ENCODE results near the gene SUOX.
"Not testable (repeated sequence)": the region's sequence is repeated elsewhere in the genome, so short reads cannot be mapped to it uniquely, and the experiment has no call there.

SUOX gene

DNA sequence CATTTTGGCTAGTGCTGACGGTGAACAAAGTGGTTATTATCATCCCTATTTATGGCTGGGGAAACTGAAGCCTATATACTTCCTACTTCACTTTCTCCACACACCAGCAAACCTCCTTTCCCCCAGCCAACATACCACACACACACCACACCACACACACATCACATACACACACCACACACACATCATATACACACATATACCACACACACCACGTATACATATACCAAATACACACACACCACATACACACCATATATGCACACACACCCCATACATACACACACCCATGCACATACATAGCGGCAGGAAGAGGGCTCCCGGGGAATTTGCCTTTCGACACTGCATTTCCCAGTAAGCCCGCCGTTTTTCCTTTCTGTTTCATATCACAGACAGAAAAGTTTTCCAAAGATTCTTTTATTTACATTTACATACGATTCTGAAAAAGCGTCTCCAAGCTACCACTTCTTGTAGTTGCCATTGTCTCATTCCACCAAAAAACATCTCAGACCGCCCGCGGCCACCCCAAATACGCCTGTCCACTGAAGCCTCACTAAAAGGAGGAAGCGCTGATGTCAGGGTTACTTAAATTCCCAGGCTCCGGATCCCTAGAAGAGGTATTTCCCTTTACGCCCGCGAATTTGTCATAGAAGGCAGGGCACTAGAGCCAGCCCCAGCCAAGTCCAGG, 24.0 kb upstream of the SUOX start:
- Histone ChIP-seq H3K4me3 (ENCODE audit: low read length) (peak overlapping the region; percentile 62), H3K36me3 (ENCODE audit: insufficient read depth, low read length) (peaks cover 45% of the 10 kb centered on the region), H3K27me3 (ENCODE audit: insufficient read depth, low read length) (no peaks in the 10 kb centered on the region), H2AFZ (ENCODE audit: low read depth, low read length) (peak overlapping the region; percentile 22), H3K4me1 (ENCODE audit: insufficient read depth, low read length) (peaks cover 26% of the 10 kb centered on the region), H3K9me3 (ENCODE audit: low read length) (no peaks in the 10 kb centered on the region)

DNA sequence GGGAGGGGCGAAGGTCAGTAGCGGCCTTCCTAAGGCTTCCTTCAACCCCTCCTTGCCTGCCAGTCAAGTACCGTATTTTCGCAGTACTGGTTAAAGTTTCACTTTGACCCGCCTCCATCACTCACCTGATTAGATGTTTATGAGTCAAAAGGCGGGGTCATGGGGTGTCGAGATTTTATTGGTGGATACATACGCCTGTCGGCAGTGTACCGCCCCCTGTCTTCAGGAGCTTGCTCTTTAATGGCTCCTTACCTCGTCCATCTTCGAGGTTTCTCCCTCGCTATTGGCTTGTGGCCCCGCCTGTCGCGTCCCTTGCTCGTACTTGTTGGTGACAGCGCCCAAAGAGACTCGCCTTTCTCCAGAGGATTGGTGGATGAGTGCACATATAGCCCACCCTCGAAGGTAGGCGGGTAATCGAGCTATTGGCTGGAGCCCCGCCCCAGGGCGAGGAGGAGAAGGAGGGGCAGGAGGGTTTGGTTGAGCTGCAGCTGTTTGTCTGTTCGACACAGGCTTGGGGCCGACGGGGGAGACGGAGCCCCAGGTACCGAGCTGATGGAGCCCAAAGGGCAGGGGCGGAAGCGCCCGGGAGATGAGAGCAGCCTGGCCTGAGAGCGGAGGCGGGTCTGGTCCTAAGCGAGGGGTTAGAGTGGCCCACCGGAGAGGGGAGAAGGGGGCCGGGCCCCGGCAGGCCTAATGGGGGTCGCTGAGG, 23.3 kb upstream of the SUOX start, which contains the start of gene RAB5B:
Gene RAB5B, plus strand, starts transcription at position 480 of the 709 bp plus-strand sequence. CDS start 12,883 bp downstream, outside the sequence.
- Histone ChIP-seq H3K9me3 (ENCODE audit: low read length) (no peaks in the 10 kb centered on the region), H3K27me3 (ENCODE audit: insufficient read depth, low read length) (no peaks in the 10 kb centered on the region), H2AFZ (ENCODE audit: low read depth, low read length) (peak within 1 kb of the TSS; percentile 22), H3K4me1 (ENCODE audit: insufficient read depth, low read length) (peaks cover 23% of the 10 kb centered on the region), H3K4me3 (ENCODE audit: low read length) (peak within 1 kb of the TSS; percentile 81), H3K36me3 (ENCODE audit: insufficient read depth, low read length) (peaks cover 38% of the 10 kb centered on the region)

DNA sequence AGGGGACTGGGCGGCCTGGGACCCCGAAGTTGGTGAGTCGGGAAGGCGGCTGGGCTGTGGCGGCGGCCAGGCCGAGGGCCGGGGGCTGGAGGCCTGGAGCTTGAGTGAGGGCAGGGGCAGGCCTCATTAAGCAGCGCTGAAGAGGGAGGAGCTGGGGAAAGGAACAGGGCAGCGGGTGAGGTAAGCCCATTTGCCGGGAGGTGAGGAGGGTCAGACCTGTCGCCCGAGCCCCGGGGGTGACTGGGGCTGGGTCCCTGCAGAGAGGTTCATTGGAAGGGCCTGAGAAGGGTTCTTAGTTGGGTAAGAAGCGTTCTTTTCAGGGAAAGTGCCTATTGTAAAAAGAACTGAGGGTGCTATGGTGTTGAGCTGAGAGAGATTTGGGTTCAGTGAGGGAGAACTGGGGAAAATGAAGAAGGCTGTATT, 22.8 kb upstream of the SUOX start:
- no peak overlapping the region for H2AFZ ChIP-seq (ENCODE audit: low read depth, low read length)
- H3K27me3 ChIP-seq (ENCODE audit: insufficient read depth, low read length) = no peaks in the 10 kb centered on the region
- H3K9me3 ChIP-seq (ENCODE audit: low read length) = no peaks in the 10 kb centered on the region
- peaks cover 37% of the 10 kb centered on the region for H3K36me3 ChIP-seq (ENCODE audit: insufficient read depth, low read length)
- H3K4me1 ChIP-seq (ENCODE audit: insufficient read depth, low read length) = peaks cover 21% of the 10 kb centered on the region
- peak overlapping the region; percentile 81 for H3K4me3 ChIP-seq (ENCODE audit: low read length)

DNA sequence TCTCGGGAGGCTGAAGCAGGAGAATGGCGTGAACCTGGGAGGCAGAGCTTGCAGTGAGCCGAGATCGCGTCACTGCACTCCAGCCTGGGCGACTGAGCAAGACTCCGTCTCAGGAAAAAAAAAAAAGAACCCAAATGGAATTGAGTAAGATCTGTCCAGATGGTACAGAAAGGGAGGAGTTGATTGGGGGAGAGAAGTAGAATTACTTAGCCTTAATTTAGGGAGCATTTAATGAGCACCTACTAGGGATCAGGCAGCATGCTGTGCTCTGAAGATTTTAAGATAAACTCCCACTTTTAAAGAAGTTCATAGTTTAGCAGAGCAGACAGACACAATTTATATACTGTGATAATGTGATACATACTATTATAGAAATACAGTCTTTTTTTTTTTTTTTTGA, 18.7 kb upstream of the SUOX start:
- no peak overlapping the region for H2AFZ ChIP-seq (ENCODE audit: low read depth, low read length)
- H3K27me3 ChIP-seq (ENCODE audit: insufficient read depth, low read length) = no peaks in the 10 kb centered on the region
- H3K9me3 ChIP-seq (ENCODE audit: low read length) = no peaks in the 10 kb centered on the region
- no peak overlapping the region for H3K4me3 ChIP-seq (ENCODE audit: low read length)
- H3K36me3 ChIP-seq (ENCODE audit: insufficient read depth, low read length) = peaks cover 43% of the 10 kb centered on the region
- H3K4me1 ChIP-seq (ENCODE audit: insufficient read depth, low read length) = peaks cover 9% of the 10 kb centered on the region

DNA sequence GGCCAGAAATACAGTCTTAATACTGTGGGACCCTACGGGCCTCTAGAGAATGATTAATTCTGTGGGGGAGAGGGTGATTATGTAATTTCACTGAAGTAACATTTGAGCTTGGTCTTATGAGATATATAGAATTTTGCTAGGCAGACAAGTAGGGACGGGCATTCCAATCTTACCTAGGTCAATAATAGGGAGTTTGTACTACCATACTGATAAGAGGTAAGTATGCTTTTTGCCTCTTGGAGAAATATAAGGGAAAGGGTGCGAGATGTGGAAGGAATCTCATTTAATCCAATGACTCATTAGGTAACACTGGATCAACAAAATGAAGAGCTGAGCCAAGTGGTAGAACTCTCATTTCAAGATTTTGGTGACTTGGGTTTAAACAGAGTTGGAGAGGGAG, 18.0 kb upstream of the SUOX start:
- H3K27me3 ChIP-seq (ENCODE audit: insufficient read depth, low read length) = no peaks in the 10 kb centered on the region
- H3K36me3 ChIP-seq (ENCODE audit: insufficient read depth, low read length) = peaks cover 44% of the 10 kb centered on the region
- peaks cover 9% of the 10 kb centered on the region for H3K4me1 ChIP-seq (ENCODE audit: insufficient read depth, low read length)
- H3K4me3 ChIP-seq (ENCODE audit: low read length) = no peak overlapping the region
- no peaks in the 10 kb centered on the region for H3K9me3 ChIP-seq (ENCODE audit: low read length)
- no peak overlapping the region for H2AFZ ChIP-seq (ENCODE audit: low read depth, low read length)

DNA sequence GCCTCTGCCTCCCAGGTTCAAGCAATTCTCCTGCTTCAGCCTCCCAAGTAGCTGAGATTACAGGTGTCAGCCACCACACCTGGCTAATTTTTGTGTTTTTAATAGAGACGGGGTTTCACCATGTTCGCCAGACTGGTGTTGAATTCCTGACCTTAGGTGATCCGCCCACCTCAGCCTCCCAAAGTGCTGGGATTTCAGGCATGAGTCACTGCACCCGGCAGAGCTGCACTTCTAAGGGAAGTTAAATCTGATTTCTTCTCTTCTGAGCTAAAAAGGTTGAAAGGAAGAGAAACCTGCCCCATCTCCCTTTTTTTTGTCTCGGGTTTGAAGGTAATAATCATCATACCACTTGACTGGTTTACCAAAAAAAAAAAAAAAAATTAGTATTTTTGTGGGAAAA, 15.2 kb upstream of the SUOX start:
- peaks cover 58% of the 10 kb centered on the region for H3K36me3 ChIP-seq (ENCODE audit: insufficient read depth, low read length)
- not testable (repeated sequence) for H3K4me3 ChIP-seq (ENCODE audit: low read length); H3K4me1 ChIP-seq (ENCODE audit: insufficient read depth, low read length); H3K27me3 ChIP-seq (ENCODE audit: insufficient read depth, low read length); H3K9me3 ChIP-seq (ENCODE audit: low read length); H2AFZ ChIP-seq (ENCODE audit: low read depth, low read length)

DNA sequence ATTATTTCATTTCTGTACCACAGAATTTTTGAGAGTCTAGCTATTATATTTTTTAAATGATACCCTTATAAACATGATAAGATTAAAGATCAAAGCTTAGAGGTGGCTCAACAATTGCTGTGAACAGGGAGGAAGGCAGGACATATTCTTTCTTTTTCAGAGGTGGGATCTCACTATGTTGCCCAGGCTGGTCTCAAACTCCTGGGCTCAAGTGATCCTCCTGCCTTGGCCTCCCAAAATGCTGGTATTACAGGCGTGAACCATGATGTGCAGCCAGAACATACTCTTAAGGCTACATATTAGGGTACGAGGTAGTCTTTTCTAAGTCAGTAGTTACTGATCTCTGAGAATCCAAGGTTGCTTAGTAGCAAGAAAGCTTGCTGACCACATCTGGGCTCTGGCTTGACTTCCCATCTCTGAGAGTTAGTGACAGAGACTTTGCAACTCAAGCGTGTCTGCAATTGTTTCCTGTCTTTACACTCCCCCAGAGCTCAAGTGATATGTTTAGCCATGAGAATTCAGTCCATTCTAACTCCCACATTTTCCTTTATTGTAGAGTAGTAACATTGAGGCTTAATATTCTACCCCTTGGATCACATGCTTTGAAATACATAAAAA, 14.6 kb upstream of the SUOX start:
- H3K9me3 ChIP-seq (ENCODE audit: low read length) = no peaks in the 10 kb centered on the region
- H3K4me3 ChIP-seq (ENCODE audit: low read length) = no peak overlapping the region
- no peaks in the 10 kb centered on the region for H3K27me3 ChIP-seq (ENCODE audit: insufficient read depth, low read length)
- peaks cover 60% of the 10 kb centered on the region for H3K36me3 ChIP-seq (ENCODE audit: insufficient read depth, low read length)
- H2AFZ ChIP-seq (ENCODE audit: low read depth, low read length) = no peak overlapping the region
- no peaks in the 10 kb centered on the region for H3K4me1 ChIP-seq (ENCODE audit: insufficient read depth, low read length)

DNA sequence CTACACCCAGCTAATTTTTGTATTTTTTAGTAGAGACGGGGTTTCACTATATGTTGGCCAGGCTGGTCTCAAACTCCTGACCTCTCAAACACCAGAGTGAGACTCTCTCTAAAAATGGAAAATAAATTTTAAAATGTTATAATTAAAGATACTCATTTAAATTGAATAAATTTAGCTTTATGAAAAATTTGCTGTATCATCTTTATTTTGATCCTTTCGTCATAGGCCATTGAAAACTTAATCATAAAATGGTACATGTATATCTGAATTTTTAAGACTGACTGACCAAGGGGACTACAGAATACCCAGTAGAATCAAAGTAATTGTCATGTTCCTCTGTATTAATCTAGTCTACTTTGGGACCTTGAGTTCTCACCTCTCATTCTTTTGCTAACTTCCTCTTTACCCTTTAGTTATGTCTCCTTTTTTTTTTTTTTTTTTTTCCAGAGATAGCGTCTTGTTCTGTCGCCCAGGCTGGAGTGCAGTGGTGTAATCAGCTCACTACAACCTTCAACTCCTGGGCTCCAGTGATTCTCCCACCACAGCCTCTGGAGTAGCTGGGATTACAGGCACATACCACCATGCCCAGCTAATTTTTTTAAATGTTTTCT, 13.7 kb upstream of the SUOX start:
- Histone ChIP-seq H3K27me3 (ENCODE audit: insufficient read depth, low read length) (no peaks in the 10 kb centered on the region), H2AFZ (ENCODE audit: low read depth, low read length) (no peak overlapping the region), H3K4me1 (ENCODE audit: insufficient read depth, low read length) (no peaks in the 10 kb centered on the region), H3K36me3 (ENCODE audit: insufficient read depth, low read length) (peaks cover 60% of the 10 kb centered on the region), H3K4me3 (ENCODE audit: low read length) (no peak overlapping the region), H3K9me3 (ENCODE audit: low read length) (no peaks in the 10 kb centered on the region)

DNA sequence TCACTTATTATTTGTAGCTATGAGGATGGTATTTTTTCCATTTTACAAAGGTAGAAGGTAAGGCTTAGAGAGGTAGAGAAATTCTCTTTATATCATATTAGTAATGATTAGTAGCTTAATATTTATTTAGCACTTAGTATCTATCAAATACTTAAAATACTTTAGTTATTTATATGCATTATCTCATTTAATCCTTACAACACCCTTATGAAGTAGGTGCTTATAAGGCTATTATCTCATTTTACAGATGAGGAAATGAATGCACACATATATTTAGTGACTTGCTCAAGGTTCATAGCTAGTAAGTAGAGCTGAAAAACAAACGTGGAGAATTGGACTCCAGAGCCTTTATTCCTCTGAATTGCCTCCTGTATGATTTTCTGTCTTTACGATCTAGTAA, 12.2 kb upstream of the SUOX start:
- H3K4me1 ChIP-seq (ENCODE audit: insufficient read depth, low read length) = no peaks in the 10 kb centered on the region
- H3K27me3 ChIP-seq (ENCODE audit: insufficient read depth, low read length) = no peaks in the 10 kb centered on the region
- H2AFZ ChIP-seq (ENCODE audit: low read depth, low read length) = no peak overlapping the region
- peaks cover 66% of the 10 kb centered on the region for H3K36me3 ChIP-seq (ENCODE audit: insufficient read depth, low read length)
- H3K9me3 ChIP-seq (ENCODE audit: low read length) = no peaks in the 10 kb centered on the region
- no peak overlapping the region for H3K4me3 ChIP-seq (ENCODE audit: low read length)

DNA sequence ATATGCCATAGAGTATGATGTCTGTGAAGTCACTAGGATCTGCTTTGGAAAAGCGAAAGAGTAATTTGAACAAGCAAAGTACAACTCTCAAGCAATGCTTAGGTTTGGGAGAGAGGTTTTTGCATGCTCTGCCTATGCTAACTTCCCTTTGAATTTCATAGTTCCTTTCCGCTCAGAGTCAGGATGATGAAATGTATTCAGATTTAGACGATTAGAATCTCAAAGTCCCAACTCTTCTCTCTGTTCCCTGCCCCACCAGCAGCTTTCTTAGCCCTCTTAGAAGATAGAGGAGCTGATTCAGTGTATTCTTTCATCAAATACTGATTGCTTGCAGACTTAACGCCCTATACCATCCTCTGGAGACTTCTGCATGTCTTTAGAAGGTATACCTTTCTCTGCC, 11.7 kb upstream of the SUOX start:
- H3K4me3 ChIP-seq (ENCODE audit: low read length) = no peak overlapping the region
- no peaks in the 10 kb centered on the region for H3K27me3 ChIP-seq (ENCODE audit: insufficient read depth, low read length)
- H3K4me1 ChIP-seq (ENCODE audit: insufficient read depth, low read length) = no peaks in the 10 kb centered on the region
- H2AFZ ChIP-seq (ENCODE audit: low read depth, low read length) = no peak overlapping the region
- H3K36me3 ChIP-seq (ENCODE audit: insufficient read depth, low read length) = peaks cover 65% of the 10 kb centered on the region
- H3K9me3 ChIP-seq (ENCODE audit: low read length) = no peaks in the 10 kb centered on the region

DNA sequence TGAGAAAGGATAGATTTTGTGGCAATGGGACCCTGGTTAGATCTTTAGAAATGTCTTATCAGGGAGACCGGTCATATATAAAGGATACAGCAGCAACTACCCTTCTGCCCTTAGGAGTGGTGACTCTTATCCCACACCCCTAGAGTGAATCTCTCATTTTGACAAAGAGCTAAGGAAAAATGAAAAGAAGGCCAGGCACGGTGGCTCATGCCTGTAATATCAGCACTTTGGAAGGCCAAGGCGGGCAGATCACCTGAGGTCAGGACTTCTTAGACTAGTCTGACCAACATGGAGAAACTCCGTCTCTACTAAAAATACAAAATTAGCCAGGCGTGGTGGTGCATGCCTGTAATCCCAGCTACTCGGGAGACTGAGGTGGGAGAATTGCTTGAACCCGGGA, 11.1 kb upstream of the SUOX start:
- H3K36me3 ChIP-seq (ENCODE audit: insufficient read depth, low read length) = peaks cover 67% of the 10 kb centered on the region
- H3K4me3 ChIP-seq (ENCODE audit: low read length) = not testable (repeated sequence)

DNA sequence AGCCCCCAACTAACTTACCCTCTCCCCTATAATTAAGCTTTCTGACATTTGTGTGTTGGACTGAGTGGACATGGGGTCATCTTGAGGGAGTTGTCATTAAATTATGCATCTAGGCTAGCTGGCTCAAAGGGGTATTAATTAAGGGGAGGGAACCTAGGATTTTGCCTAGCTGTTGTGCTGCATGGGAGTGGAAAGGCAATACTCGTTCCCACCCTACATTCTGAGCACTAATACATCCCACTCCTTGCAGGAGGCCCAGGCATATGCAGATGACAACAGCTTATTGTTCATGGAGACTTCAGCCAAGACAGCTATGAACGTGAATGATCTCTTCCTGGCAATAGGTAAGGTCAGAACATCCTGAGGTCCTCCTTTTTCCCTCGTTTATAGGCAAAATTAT, 6.0 kb upstream of the SUOX start:
- no peaks in the 10 kb centered on the region for H3K27me3 ChIP-seq (ENCODE audit: insufficient read depth, low read length)
- H3K36me3 ChIP-seq (ENCODE audit: insufficient read depth, low read length) = peaks cover 67% of the 10 kb centered on the region
- H3K9me3 ChIP-seq (ENCODE audit: low read length) = no peaks in the 10 kb centered on the region
- no peak overlapping the region for H3K4me3 ChIP-seq (ENCODE audit: low read length)
- no peaks in the 10 kb centered on the region for H3K4me1 ChIP-seq (ENCODE audit: insufficient read depth, low read length)
- no peak overlapping the region for H2AFZ ChIP-seq (ENCODE audit: low read depth, low read length)

More for the DNA sequence above, 11.1 kb upstream of the SUOX start:
- H3K4me1 ChIP-seq (ENCODE audit: insufficient read depth, low read length); H3K9me3 ChIP-seq (ENCODE audit: low read length); H2AFZ ChIP-seq (ENCODE audit: low read depth, low read length); H3K27me3 ChIP-seq (ENCODE audit: insufficient read depth, low read length): not testable (repeated sequence)

DNA sequence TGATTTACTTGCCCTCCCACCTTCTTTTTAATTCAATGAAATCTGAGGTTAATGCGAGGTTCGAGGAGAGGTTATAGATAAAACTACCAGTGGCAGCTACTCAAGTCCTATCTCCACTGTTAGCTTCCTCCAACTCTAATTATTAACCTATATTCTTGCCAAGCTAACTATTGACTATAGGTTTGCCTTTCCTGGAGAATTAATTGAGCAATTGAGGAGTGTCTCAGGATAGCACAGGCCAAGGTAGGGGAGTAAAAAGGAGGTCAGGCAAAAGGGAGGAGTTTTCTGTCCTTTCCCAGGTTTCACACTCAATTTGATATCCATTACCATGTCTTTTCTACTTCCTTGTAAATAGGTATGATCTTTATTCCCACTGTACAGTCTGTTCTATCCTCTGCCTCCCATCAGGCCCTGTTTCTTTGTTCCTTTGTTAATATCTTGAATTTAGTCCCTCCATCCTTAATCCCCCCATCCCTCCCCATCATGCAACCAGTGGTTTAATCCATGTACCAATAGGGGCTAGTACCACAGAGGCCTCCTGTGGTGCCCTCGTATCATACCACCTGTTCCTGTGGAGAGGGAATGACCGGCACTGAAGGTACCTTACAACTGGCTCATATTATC, 3.7 kb upstream of the SUOX start:
- no peak overlapping the region for H3K4me3 ChIP-seq (ENCODE audit: low read length)
- H3K9me3 ChIP-seq (ENCODE audit: low read length) = no peaks in the 10 kb centered on the region
- peaks cover 54% of the 10 kb centered on the region for H3K36me3 ChIP-seq (ENCODE audit: insufficient read depth, low read length)
- peaks cover 14% of the 10 kb centered on the region for H3K4me1 ChIP-seq (ENCODE audit: insufficient read depth, low read length)
- no peaks in the 10 kb centered on the region for H3K27me3 ChIP-seq (ENCODE audit: insufficient read depth, low read length)
- no peak overlapping the region for H2AFZ ChIP-seq (ENCODE audit: low read depth, low read length)

Measured in neuron (in vitro differentiated cells).